NCI-H2227 treated with DMSO at 0.1 percent for 48 hours (cell line): Measurements from ENCODE around the gene PPM1B.
"Not testable (repeated sequence)": the region's sequence is repeated elsewhere in the genome, so short reads cannot be mapped to it uniquely, and the experiment has no call there.

Experiments
- DNase-seq: peaks from one replicate; lab custom pipeline; 2025; lab: John Stamatoyannopoulos, UW

Gene PPM1B

DNA sequence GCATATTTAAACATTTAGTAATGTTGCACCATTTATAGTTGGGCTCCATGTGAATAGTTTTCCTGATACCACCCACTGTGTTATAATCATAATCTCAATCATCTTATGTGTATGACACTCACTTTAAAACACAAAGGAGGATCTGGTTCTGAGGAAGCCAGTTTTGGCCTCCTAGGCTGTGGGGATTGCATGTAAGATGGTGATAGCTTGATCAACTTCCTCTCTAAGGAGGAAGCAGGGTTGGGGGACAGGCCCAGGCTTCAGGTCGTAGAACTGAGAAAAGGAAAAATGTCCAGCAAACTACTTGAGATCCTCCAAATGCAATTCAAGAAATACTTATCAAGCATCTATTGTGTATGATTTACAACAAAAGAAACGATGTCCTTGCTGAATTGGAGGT is 4.9 kb upstream of the PPM1B start:
- DNase-seq: no peak

DNA sequence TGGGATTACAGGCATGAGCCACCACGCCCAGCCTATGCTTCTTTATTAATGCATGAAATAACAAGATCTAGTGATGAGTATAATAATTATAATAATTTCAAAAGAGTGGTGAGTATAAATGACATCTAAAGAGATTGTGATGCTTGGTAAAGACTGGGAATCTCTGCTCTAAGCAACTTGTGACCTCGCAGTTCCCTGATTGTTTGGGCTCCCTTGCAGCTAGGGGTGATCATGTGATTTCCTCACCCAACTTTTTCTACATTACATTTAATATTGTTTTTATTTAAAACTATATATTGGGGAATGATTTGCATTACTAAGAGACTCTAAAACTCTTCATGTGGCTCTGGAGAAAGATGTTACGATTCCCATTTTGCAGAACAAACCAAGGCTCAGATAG is 4.1 kb upstream of the PPM1B start:
- DNase-seq: no peak

GRCh38 chr2:44166096-44166495 is 2.6 kb upstream of the PPM1B start:
- no peak for DNase-seq

DNA sequence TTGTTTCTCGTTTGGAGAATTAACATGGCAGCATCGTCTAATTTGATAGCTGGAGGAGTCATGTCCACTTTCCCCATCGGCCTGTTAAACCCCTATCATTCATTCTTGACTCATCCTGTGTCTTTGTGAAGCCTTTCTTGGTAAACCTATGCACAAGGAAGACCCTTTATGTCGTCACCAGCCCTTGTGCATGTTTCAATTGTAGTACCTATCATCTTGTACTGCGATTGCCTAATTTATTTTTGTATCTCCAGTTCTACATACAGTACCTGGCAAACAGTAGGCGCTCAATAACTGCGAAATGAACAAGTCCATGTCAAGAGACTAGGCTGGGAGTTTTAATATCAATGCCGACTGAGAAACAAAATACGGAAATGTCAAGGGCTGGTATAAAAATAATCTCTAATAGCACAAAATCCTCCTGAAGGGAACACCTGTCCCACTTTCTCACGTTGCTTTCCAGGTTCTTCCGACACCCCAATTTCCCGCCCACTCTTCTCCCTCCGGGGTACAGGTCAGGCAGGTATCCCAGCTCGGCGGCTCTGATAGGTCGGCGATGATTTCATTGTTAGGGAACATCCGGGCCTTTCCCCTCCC is 1.3 kb upstream of the PPM1B start:
- no peak for DNase-seq

GRCh38 chr2:44167908-44168680 is 581 bp upstream of the PPM1B start:
- DNase-seq: peak; percentile 100

- DNase-seq: peak; percentile 34
Measured at GRCh38 chr2:44169155-44169898, 652 bp downstream of the PPM1B start.

DNA sequence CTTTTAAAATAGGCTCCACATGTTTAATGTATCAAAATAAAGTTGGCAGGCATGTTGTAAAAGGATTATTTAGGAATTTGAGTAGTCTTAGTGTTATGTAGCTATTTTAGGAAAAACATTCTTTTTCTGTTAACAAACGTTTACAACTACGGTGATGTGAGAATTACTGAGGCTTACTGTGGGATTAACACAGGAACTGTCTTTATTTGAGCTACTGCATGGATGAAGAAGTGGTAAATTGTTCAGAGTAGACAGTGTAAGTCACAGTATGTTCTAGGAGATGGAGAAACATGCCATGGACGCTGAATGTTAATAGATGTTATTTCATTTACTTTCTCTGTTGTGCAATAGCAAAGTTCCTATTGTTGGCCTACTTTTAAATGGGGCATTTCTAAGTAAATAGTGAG is 1.6 kb downstream of the PPM1B start:
- peak; percentile 7 for DNase-seq

GRCh38 chr2:44171018-44171417 is 2.3 kb downstream of the PPM1B start:
- DNase-seq: no peak

GRCh38 chr2:44171442-44171841 is 2.8 kb downstream of the PPM1B start:
- DNase-seq: not testable (repeated sequence)

DNA sequence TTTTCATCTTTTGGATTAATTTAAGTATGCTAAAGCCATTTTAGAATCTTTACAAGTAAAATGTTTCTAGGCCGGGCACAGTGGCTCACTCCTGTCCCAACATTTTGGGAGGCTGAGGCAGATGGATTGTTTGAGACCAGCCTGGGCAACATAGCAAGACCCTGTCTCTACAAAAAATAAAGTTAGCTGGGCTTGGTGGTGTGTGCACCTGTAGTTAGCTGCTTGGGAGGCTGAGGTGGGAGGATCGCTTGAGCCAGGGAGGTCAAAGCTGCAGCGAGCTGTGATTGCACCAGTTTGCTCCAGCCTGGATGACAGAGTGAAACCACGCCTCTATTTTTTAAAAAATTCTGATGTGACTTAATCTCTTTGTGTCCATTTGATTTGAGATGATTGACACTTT is 3.9 kb downstream of the PPM1B start:
- no peak for DNase-seq

GRCh38 chr2:44178950-44179349 is 10.3 kb downstream of the PPM1B start:
- DNase-seq: no peak

DNA sequence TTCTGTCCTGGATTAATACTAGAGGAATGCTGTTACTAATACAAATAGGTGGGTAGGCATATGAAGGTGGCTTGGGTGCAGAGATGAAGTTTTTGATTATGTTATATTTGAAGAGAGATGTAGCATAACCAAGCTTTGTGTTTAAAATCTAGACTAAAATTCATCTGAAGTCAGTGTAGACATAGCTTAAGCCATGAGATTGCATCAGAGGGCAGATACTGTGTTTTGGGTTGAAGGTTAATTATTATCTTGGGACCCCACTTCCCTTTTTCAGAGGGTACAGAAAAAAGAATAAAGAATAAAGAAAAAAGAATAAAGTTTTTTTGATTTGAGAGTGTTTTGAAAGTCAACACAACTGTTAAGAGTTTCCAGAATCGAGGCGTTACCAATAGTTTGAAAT is 13.0 kb downstream of the PPM1B start:
- DNase-seq: no peak

DNA sequence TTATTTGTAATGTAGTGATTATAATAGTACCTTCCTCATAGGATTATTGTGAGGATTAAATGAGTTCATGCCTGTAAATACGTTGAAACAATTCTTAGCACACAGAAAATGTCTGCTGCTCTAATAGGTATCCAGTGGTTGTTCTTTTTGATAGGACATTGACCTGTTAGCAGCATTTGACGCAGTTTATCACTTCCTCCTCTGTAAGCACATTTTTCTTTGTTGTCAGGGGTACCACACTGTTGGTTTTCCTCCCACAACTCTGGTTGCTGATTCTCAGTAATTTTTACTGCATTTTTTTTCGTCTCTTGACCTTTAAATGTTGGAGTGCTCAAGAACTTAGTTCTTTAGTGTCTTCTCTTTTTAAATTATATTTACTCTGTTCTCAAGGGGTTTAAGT is 15.4 kb downstream of the PPM1B start:
- DNase-seq: peak; percentile 5

DNA sequence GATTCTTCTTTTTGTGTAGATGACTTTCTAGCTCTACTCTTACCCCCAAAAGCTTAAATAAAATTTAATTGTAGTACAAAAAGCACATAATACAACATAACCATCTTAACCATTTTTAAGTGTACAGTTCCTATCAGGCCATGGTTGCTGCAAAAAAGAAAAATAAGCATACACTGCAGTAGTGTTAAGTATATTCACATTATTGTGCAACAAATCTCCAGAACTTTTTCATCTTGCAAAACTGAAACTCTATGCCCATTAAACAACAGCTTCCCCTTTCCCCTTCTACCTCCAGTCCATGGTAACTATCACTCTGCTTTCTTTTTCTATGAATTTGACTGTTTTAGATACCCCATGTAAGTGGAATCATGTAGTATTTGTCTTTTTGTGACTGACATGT is 18.1 kb downstream of the PPM1B start:
- no peak for DNase-seq

DNA sequence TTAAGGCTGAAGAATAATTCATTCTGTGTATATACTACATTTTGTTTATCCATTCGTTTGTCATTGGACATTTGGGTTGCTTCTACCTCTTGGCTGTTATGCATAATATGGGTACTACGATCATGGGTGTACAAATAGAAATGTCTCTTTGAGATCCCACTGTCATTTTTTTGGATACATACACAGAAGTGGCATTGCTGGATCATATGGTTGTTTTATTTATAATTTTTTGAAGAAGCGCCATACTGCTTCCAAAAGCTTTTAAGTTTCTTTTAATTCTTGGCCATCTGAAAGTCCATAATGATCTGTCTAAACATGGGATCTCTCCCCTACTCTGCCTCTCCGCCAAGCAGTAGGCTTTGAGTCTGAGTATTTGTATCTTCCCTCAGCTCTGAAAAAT is 18.6 kb downstream of the PPM1B start:
- DNase-seq: no peak

GRCh38 chr2:44188696-44189095 is 20.0 kb downstream of the PPM1B start:
- no peak for DNase-seq

DNA sequence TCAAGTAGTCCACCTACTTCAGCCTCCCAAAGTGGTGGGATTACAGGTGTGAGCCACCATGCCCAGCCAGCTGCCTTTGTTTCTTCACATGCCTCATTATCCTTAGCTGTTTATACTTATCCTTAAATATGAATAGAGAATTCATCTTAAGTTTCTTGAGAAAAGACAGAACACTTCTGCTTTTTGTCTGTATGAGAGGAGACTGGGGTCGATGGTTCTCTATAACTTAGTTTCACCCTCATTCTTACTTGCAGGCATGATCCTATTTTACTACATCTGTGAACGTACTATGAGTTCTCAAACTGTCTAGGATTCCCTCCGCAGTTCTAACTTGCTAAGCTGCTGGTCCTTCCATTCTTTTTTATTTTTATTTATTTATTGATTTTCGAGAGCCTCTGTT is 20.4 kb downstream of the PPM1B start:
- DNase-seq: no peak

GRCh38 chr2:44190526-44190925 is 21.9 kb downstream of the PPM1B start:
- DNase-seq: no peak

GRCh38 chr2:44191739-44192138 is 23.1 kb downstream of the PPM1B start:
- DNase-seq: no peak

GRCh38 chr2:44192646-44193045 is 24.0 kb downstream of the PPM1B start:
- DNase-seq: no peak

- DNase-seq: no peak
Measured at GRCh38 chr2:44195714-44196113, 27.0 kb downstream of the PPM1B start.

DNA sequence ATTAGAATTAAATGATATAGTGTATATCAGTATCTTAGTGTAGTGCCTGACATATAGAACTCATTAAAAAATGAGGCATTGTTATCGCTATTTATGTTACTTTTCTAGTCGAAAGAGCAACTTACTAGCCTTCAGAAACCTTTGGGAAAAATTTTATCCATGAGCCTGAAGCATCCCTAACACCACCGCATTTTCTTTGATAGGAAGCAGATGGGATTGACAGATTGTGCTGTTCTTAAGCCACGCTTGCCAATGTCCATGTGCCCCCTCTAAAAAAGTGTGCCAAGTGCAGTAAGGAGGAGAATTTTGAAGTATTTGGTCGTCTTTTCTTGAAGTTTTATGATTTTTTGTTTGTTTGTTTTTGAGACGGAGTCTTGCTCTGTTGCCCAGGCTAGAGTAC is 29.1 kb downstream of the PPM1B start:
- no peak for DNase-seq

- DNase-seq: no peak
Measured at GRCh38 chr2:44200011-44200410, 31.3 kb downstream of the PPM1B start.
